Activated CD4-positive, alpha-beta T cell treated with anti-CD3 and anti-CD28 coated beads, Interleukin-2, amount 50 U/mL, for 1 hour (primary cell): ENCODE results near the gene PTCH2.

Source experiments
- DNase-seq: peaks from one replicate; pipeline ENCODE4 v3.0.0-alpha.2; 2020

Gene PTCH2

GRCh38 chr1:44776730-44777068 lies 66.4 kb downstream of the PTCH2 start:
- no peak for DNase-seq

DNA sequence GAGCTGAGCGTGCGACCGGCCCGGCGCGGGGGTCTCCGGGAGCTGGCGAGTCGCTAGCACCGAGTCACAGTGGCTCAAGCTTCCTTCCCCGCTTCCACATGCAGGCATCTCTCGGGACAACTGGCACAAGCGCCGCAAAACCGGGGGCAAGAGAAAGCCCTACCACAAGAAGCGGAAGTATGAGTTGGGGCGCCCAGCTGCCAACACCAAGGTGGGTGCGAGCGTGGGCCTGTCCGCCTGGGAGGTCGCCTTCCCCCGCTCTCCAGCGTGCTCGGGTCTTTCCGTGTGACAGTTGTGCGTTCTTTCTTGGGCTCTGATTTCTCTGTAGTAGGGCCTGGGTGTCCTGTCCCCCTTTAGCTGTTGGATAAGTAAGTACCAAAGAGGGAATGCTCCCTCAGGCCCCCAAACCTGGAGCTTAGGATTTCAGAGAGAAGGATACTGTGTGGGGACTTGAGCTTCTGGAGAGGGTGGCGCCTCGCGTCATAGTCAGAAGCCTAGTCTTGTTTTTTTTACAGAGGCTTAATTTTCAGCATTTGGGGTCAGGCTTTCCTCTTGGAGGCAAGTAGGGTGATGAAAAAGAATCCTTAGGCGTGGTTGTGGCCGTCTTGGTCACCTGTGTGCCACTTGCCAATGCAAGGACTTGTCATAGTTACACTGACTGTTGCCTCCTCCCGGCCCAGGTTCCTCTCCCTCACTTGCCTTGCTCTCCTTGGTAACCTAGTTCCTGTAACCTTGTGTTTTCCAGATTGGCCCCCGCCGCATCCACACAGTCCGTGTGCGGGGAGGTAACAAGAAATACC lies 66.9 kb downstream of the PTCH2 start:
- no peak for DNase-seq

GRCh38 chr1:44775078-44775929 lies 67.7 kb downstream of the PTCH2 start, which contains the start of gene RPS8:
RPS8 (plus strand) TSS chr1:44775540; CDS start chr1:44775597, 57 bp downstream.
- peak; percentile 87 for DNase-seq
